DOHH2 (cell line): ENCODE data around the gene ARL8A.

Experiments used
- H3F3A ChIP-seq: fragments of 200-600 bp; sonication (generic), shearing (Covaris generic); 2 replicates; pipeline ENCODE4 v1.6.0; 2016; ENCODE audit warnings: antibody characterized with exemption, mild to moderate bottlenecking; ENCODE audit not compliant: control insufficient read depth, insufficient read depth
- H3K27ac ChIP-seq: fragments of 200-600 bp; sonication (generic); 2 replicates; pipeline ENCODE4 v1.5.1; 2014; ENCODE audit warnings: low read depth, mild to moderate bottlenecking, low read length, moderate library complexity
- H3K27me3 ChIP-seq: fragments of 200-600 bp; sonication (generic); 2 replicates; pipeline ENCODE4 v1.6.1; 2014; ENCODE audit warnings: mild to moderate bottlenecking, low read length, mixed read lengths; ENCODE audit not compliant: control insufficient read depth
- H3K36me3 ChIP-seq: fragments of 200-600 bp; sonication (generic); 2 replicates; pipeline ENCODE4 v1.6.1; 2014; ENCODE audit warnings: mild to moderate bottlenecking, low read length, moderate library complexity, mixed read lengths; ENCODE audit not compliant: control insufficient read depth
- H3K4me1 ChIP-seq: fragments of 200-600 bp; sonication (generic); 2 replicates; pipeline ENCODE4 v1.6.1; 2014; ENCODE audit warnings: mild to moderate bottlenecking, low read length, mixed read lengths; ENCODE audit not compliant: control insufficient read depth
- H3K4me2 ChIP-seq: fragments of 200-600 bp; sonication (generic); 2 replicates; pipeline ENCODE4 v1.6.0; 2014; ENCODE audit warnings: mild to moderate bottlenecking, low read length, moderate library complexity
- H3K4me3 ChIP-seq: fragments of 200-600 bp; sonication (generic); 2 replicates; pipeline ENCODE4 v1.5.1; 2014; ENCODE audit warnings: mild to moderate bottlenecking, low read length, mixed read lengths
- H3K79me2 ChIP-seq: fragments of 200-600 bp; sonication (generic); 2 replicates; pipeline ENCODE4 v1.6.1; 2014; ENCODE audit warnings: mild to moderate bottlenecking, low read length, mixed read lengths; ENCODE audit not compliant: control insufficient read depth
- H3K9me2 ChIP-seq: fragments of 200-600 bp; sonication (generic); replicated peaks from 2 replicates; pipeline ENCODE4 v1.6.1; 2014; ENCODE audit warnings: mild to moderate bottlenecking, low read length, mixed read lengths; ENCODE audit not compliant: control insufficient read depth
- H3K9me3 ChIP-seq: fragments of 200-600 bp; sonication (generic); 2 replicates; pipeline ENCODE4 v1.6.1; 2014; ENCODE audit warnings: antibody characterized with exemption, low read length, mixed read lengths; ENCODE audit not compliant: control insufficient read depth, insufficient read depth
- H4K20me1 ChIP-seq: fragments of 200-600 bp; sonication (generic); 2 replicates; pipeline ENCODE4 v1.6.0; 2014; ENCODE audit warnings: low read depth, mild to moderate bottlenecking, antibody characterized with exemption, low read length, moderate library complexity; ENCODE audit not compliant: control insufficient read depth, insufficient read depth
- EZH2phosphoT487 ChIP-seq: fragments of 200-600 bp; sonication (generic); IDR thresholded peaks from 2 replicates; pipeline ENCODE4 v1.6.1; 2017; ENCODE audit warnings: borderline replicate concordance, mild to moderate bottlenecking, antibody characterized with exemption, low read length, moderate library complexity, mixed read lengths
- TF ChIP-seq, protein P1 (sequence below): fragments of 200-600 bp; sonication (generic); IDR thresholded peaks from one replicate; pipeline ENCODE4 v1.5.1; 2014; ENCODE audit warnings: antibody characterized with exemption, mild to moderate bottlenecking, low read depth, low read length; ENCODE audit not compliant: poor library complexity, severe bottlenecking

ARL8A gene

GRCh38 chr1:202131956-202132821 lies 12.3 kb downstream of the ARL8A start:
- H3K27ac ChIP-seq = no peak overlapping the region
- H3K4me3 ChIP-seq = no peak overlapping the region
- H3K4me2 ChIP-seq = no peak overlapping the region
- no peaks in the 10 kb centered on the region for H3K27me3 ChIP-seq
- no peaks in the 10 kb centered on the region for H3K4me1 ChIP-seq
- no peaks in the 10 kb centered on the region for H3K9me3 ChIP-seq
- H3K9me2 ChIP-seq = no peaks in the 10 kb centered on the region
- peaks cover 6% of the 10 kb centered on the region for H3F3A ChIP-seq
- H3K79me2 ChIP-seq = no peaks in the 10 kb centered on the region
- peaks cover 24% of the 10 kb centered on the region for H3K36me3 ChIP-seq
- H4K20me1 ChIP-seq = no peaks in the 10 kb centered on the region
- no peak for TF ChIP-seq EZH2phosphoT487
- TF ChIP-seq, protein P1, sequence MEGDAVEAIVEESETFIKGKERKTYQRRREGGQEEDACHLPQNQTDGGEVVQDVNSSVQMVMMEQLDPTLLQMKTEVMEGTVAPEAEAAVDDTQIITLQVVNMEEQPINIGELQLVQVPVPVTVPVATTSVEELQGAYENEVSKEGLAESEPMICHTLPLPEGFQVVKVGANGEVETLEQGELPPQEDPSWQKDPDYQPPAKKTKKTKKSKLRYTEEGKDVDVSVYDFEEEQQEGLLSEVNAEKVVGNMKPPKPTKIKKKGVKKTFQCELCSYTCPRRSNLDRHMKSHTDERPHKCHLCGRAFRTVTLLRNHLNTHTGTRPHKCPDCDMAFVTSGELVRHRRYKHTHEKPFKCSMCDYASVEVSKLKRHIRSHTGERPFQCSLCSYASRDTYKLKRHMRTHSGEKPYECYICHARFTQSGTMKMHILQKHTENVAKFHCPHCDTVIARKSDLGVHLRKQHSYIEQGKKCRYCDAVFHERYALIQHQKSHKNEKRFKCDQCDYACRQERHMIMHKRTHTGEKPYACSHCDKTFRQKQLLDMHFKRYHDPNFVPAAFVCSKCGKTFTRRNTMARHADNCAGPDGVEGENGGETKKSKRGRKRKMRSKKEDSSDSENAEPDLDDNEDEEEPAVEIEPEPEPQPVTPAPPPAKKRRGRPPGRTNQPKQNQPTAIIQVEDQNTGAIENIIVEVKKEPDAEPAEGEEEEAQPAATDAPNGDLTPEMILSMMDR = no peak

DNA sequence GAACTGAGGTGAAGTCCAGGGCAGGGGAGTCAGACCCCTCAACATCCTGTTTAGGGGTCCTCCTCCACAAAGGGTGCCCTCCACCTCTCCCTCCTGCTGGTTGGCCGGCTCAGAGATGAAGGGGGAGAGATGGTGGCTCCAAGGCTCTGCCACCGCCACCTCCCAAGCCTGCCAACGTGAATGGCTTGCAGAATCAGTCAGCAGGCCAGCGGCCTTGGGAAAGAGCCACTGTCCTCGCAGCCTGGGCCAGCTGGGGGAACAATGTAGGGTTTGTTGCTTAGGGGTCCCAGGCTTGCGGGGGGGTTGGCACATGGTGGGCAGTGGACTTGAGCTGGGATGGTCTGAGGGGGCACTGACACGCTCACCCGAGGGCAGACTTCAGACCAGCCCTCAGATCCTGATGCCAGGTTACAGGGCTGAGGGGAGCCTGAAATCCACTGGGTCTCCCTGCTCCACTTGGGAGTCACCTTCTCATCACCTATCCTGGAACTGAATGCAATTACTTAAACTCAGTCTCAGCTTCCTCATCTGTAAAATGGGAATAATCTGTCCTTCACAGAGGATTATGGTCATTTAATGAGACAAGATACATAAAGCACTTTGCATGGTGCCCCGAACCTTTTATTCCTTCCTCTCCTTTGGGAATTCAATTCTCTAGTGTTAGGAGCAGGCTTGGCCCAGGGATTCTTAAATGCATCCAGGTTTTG lies 13.6 kb downstream of the ARL8A start:
- H3K9me2 ChIP-seq = no peaks in the 10 kb centered on the region
- peaks cover 2% of the 10 kb centered on the region; the same call in 1 of the 2 replicates for H3F3A ChIP-seq
- 0 out of 2 replicates have a peak, but pooled peaks cover 3% of the 10 kb centered on the region for H3K27me3 ChIP-seq
- H3K4me3 ChIP-seq = no peak overlapping the region
- TF ChIP-seq, protein P1 = no peak
- no peak for TF ChIP-seq EZH2phosphoT487
- no peaks in the 10 kb centered on the region for H3K79me2 ChIP-seq
- H3K36me3 ChIP-seq = peaks cover 24% of the 10 kb centered on the region
- H3K27ac ChIP-seq = no peak overlapping the region
- H4K20me1 ChIP-seq = no peaks in the 10 kb centered on the region
- H3K4me1 ChIP-seq = no peaks in the 10 kb centered on the region
- H3K9me3 ChIP-seq = no peaks in the 10 kb centered on the region
- no peak overlapping the region for H3K4me2 ChIP-seq

DNA sequence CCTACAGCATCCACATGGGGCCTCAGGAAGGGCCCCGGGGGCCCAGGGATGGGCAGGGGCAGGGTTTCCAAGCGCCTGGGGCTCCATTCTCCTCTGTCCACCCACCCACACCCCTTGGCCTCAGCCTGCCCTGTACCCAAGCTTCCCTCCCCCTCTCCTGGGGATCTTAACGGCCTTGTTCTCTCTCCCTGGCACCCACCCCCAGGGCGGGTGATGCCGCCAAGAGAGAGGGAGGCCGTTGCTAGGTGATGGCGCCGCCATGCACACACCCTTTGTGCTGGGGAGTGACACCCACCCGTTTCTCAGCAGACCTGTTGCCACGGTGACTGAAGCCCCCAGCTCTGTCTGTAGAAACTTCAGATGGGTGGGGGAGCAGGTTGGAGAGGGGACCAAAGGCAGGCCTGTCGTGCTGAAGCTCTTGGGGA lies 14.2 kb downstream of the ARL8A start:
- Histone ChIP-seq H3F3A (no peaks in the 10 kb centered on the region), H3K27ac (no peak overlapping the region), H3K4me3 (no peak overlapping the region)

More for the DNA sequence above, 14.2 kb downstream of the ARL8A start:
- TF ChIP-seq, protein P1 = no peak
- no peak for TF ChIP-seq EZH2phosphoT487
- H3K27me3 ChIP-seq = 0 out of 2 replicates have a peak, but pooled peaks cover 3% of the 10 kb centered on the region
- H3K4me2 ChIP-seq = no peak overlapping the region
- no peaks in the 10 kb centered on the region for H3K79me2 ChIP-seq
- H3K36me3 ChIP-seq = peaks cover 21% of the 10 kb centered on the region
- no peaks in the 10 kb centered on the region for H4K20me1 ChIP-seq
- no peaks in the 10 kb centered on the region for H3K4me1 ChIP-seq
- H3K9me2 ChIP-seq = no peaks in the 10 kb centered on the region
- H3K9me3 ChIP-seq = no peaks in the 10 kb centered on the region
